AG20443 (cell line): ENCODE results near the gene CEACAM5.
"Not testable (repeated sequence)": the region's sequence is repeated elsewhere in the genome, so short reads cannot be mapped to it uniquely, and the experiment has no call there.

Experiments
- DNase-seq: peaks from one replicate; pipeline ENCODE4 v3.0.0; 2012; ENCODE audit warnings: low spot score, mixed read lengths

CEACAM5 gene

DNA sequence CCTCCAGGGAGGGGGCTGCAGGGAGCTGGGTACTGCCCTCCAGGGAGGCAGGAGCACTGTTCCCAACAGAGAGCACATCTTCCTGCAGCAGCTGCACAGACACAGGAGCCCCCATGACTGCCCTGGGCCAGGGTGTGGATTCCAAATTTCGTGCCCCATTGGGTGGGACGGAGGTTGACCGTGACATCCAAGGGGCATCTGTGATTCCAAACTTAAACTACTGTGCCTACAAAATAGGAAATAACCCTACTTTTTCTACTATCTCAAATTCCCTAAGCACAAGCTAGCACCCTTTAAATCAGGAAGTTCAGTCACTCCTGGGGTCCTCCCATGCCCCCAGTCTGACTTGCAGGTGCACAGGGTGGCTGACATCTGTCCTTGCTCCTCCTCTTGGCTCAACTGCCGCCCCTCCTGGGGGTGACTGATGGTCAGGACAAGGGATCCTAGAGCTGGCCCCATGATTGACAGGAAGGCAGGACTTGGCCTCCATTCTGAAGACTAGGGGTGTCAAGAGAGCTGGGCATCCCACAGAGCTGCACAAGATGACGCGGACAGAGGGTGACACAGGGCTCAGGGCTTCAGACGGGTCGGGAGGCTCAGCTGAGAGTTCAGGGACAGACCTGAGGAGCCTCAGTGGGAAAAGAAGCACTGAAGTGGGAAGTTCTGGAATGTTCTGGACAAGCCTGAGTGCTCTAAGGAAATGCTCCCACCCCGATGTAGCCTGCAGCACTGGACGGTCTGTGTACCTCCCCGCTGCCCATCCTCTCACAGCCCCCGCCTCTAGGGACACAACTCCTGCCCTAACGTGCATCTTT lies 7.8 kb upstream of the CEACAM5 start:
- no peak for DNase-seq

GRCh38 chr19:41701401-41702075 lies 6.9 kb upstream of the CEACAM5 start:
- no peak for DNase-seq

DNA sequence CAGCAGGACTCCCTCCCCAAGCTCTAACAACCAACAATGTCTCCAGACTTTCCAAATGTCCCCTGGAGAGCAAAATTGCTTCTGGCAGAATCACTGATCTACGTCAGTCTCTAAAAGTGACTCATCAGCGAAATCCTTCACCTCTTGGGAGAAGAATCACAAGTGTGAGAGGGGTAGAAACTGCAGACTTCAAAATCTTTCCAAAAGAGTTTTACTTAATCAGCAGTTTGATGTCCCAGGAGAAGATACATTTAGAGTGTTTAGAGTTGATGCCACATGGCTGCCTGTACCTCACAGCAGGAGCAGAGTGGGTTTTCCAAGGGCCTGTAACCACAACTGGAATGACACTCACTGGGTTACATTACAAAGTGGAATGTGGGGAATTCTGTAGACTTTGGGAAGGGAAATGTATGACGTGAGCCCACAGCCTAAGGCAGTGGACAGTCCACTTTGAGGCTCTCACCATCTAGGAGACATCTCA lies 6.2 kb upstream of the CEACAM5 start:
- DNase-seq: no peak

GRCh38 chr19:41703602-41704293 lies 4.7 kb upstream of the CEACAM5 start:
- no peak for DNase-seq

GRCh38 chr19:41705393-41706174 lies 2.8 kb upstream of the CEACAM5 start:
- no peak for DNase-seq

- peak; percentile 57 for DNase-seq
Observed at GRCh38 chr19:41706741-41707501, 1.5 kb upstream of the CEACAM5 start.

DNA sequence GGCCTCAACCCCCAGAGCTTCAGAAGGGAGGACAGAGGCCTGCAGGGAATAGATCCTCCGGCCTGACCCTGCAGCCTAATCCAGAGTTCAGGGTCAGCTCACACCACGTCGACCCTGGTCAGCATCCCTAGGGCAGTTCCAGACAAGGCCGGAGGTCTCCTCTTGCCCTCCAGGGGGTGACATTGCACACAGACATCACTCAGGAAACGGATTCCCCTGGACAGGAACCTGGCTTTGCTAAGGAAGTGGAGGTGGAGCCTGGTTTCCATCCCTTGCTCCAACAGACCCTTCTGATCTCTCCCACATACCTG lies 969 bp upstream of the CEACAM5 start:
- no peak for DNase-seq

GRCh38 chr19:41707871-41708371 lies 505 bp upstream of the CEACAM5 start:
- DNase-seq: no peak

GRCh38 chr19:41709516-41709915 lies 1.1 kb downstream of the CEACAM5 start:
- not testable (repeated sequence) for DNase-seq

- no peak for DNase-seq
Observed at GRCh38 chr19:41709951-41710645, 1.7 kb downstream of the CEACAM5 start.

DNA sequence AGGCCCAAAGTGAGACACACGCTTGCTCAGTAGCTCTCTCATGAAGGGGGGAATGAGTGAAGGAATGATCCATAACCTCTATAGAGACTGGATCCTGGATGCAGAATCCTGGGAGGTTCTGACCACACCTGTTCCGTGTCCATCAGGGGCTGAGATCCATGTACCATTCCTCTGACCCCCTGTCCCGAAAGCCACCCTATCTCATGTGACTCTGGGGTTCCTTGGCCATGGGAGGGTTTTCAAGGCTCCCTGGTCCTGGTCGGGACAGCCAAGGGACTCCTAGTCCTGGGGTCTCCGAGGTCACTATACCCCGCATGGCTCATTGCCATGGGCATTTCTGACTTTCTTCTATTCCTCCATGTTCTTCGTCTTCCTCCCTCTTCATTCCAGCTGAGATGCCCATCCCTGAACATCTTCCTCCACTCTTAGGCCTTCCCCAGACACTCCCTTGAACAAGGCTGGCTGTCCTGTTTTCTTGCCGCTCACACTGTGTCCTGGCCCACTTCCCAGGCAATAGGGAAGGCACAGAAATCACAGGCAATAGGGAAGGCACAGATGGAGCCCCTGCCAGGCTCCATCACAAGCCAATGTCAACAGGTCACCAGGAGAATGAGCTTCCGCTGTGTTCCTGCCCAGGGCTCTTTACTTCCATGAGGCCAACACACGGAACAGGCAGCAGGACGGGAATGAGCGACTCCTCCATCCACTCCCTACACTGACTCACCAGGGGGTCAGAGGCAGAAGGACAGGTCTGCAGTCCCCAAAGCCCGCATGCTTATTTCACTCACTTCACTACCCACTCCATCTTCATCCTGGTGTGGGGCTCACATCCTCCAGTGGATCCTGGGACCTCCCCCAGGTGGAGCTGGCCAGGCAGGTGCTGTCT lies 3.2 kb downstream of the CEACAM5 start:
- DNase-seq: no peak

DNA sequence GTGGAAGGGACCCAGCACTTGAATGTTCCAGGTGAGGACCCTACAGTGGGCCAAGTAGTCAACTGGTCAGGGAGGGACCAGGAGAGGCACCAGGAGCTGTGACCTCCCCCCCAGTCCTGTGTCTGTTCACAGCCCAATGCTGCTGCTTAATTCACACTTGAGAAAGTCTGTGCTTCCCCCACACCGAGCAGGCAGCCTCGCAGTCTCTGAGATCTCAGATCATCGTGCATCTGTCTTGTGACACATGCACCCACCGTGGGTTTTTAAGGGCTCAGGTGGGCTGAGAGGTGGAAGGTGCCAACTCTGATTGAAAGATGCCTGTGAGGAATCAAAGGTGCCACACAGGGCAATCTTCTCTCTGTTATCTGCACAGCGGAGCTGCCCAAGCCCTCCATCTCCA lies 6.2 kb downstream of the CEACAM5 start:
- no peak for DNase-seq

DNA sequence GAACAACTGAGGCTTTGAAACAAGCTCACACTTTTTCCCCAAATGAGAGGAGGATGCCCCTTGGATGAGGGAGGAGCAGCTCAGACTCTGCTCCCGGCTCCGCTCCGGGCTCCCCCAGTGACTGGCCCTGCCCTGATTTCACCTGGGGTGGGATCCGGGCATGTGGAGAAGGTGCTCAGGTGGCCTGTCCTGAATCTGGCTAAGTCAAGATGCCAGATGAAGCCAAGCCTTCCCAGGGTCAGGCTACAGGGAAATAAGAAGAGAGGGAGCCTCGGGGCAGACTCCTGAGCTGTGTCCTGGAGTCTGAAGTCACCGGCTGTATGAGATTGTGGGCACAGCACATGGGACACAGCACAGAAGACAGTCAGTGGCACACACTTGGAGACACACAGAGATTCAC lies 10.3 kb downstream of the CEACAM5 start:
- no peak for DNase-seq

DNA sequence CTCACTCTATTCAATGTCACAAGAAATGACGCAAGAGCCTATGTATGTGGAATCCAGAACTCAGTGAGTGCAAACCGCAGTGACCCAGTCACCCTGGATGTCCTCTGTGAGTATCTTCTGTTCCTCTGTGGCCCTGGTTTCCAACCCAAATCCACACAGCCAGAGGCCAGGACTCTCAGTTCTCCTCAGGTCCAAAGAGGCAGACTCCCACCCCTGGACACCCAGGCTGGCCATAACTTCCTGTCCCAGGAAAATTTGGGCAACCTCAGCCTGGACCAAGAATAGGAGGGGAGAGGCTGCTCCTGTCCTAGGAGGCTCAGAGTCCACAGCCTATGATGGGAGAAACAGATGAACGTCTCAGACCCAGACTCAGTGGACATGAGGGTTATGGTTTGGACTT lies 11.7 kb downstream of the CEACAM5 start:
- DNase-seq: no peak

GRCh38 chr19:41726493-41726892 lies 18.1 kb downstream of the CEACAM5 start:
- DNase-seq: no peak

DNA sequence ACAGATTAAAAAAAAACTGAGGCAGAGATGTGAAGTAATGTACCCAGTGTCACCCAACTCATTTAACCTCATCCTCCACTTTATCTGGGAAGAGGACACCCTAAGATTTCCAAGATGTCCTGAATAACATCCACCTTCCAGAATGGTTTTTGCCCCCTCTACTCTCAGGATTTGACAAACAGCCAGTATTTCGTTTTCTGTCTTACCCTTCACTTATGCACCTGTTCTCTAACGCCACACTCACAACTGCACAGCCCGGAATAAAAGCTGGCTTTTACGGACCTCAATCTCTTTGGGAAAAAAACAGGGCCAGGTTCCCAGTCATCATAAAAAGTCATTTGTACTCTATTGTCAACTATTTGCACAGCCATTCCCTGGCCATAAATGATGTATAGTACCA lies 25.7 kb downstream of the CEACAM5 start:
- DNase-seq: no peak

DNA sequence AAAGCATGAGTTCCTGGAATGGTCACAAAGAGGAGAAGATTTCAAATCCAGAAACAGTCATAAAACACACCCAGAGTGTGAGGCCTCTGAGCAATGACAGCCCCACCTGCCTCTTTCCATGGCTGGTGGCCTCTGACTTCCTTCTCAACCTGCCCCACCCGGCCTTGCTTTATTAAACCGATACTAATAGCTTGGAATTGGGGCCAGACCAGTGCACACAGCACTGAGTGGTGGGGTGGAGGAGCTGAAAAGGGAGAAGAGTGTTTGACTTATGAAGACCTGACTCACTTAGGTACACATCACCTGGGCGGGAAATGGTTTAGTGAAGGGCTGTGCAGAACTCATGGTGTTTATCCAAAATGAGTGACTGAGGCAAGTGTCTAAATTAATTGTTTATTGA lies 26.2 kb downstream of the CEACAM5 start:
- no peak for DNase-seq

- no peak for DNase-seq
Observed at GRCh38 chr19:41735071-41735600, 26.7 kb downstream of the CEACAM5 start.

- no peak for DNase-seq
Observed at GRCh38 chr19:41739361-41739760, 30.9 kb downstream of the CEACAM5 start.
